Measurements from ENCODE around the gene CAV2. TPM values are rescaled to one million over a fixed set of nuclear protein-coding genes. Genes with fewer than 3 reads are reported as not detected.

Gene CAV2
- total and polyA plus RNA-seq, 9 of the 15 experiments (the other 6 are each of a cell fraction or from before 2014, with no cell fraction given), result 16.1 to 137 (median 38.3) TPM

- TF ChIP-seq MEF2D (tag; conservative IDR thresholded peaks at IDR 0.05; ENCODE audit: low read depth), result no peak
Measured at GRCh38 chr7:116455009-116455408, 44.5 kb upstream of the CAV2 start (continued).

GRCh38 chr7:116455499-116455898, 44.0 kb upstream of the CAV2 start:
- H3K4me1 ChIP-seq (replicated peaks in 1 of 2; ENCODE audit: control insufficient read depth in 2 of 2, insufficient read depth in 2 of 2, low read length in 2 of 2), result no peaks in the 10 kb centered on the region
- no peak overlapping the region for H2AFZ ChIP-seq (ENCODE audit: low read depth, low read length)
- BruUV-seq (replicated peaks), result no TSS peak
- TF ChIP-seq ZBTB9 (CRISPR knock-in tag; IDR thresholded peaks at IDR 0.05) (no peak), RBM17 (IDR thresholded peaks at IDR 0.05; ENCODE audit: borderline replicate concordance, low read depth, low read length) (no peak), BRF1 (IDR thresholded peaks at IDR 0.05; ENCODE audit: borderline replicate concordance, extremely low read depth, insufficient read length) (no peak), LCOR (CRISPR knock-in tag; IDR thresholded peaks at IDR 0.05) (no peak), ZNF3 (CRISPR knock-in tag; IDR thresholded peaks at IDR 0.05) (no peak), ZNF41 (CRISPR knock-in tag; conservative IDR thresholded peaks at IDR 0.05) (no peak), NR2F6 (CRISPR knock-in tag; IDR thresholded peaks at IDR 0.05) (no peak), ZNF507 (tag; conservative IDR thresholded peaks at IDR 0.05) (no peak), JUNB (CRISPR knock-in tag; conservative IDR thresholded peaks at IDR 0.05) (no peak), ZNF785 (CRISPR knock-in tag; IDR thresholded peaks at IDR 0.05) (no peak), TSHZ1 (CRISPR knock-in tag; IDR thresholded peaks at IDR 0.05) (no peak), SOX6 (IDR thresholded peaks at IDR 0.05) (no peak), CBFA2T2 (conservative IDR thresholded peaks at IDR 0.05) (no peak), PHF8 (IDR thresholded peaks at IDR 0.05; ENCODE audit: borderline replicate concordance, low read length) (no peak), CGGBP1 (CRISPR knock-in tag; IDR thresholded peaks at IDR 0.05) (no peak)
- H3K4me2 ChIP-seq (ENCODE audit: insufficient read depth, low read length), result no peak overlapping the region
- H3K79me2 ChIP-seq (ENCODE audit: control insufficient read depth, insufficient read depth, low read length), result no peaks in the 10 kb centered on the region
- no peak for ATAC-seq
- no peaks in the 10 kb centered on the region for H3K9me1 ChIP-seq (ENCODE audit: control insufficient read depth, insufficient read depth, low read length)
- H3K27ac ChIP-seq (ENCODE audit: extremely low read depth, low read depth, low read length), result no peak overlapping the region
- no peak overlapping the region for H3K4me3 ChIP-seq
- WGBS (ENCODE audit: insufficient coverage, low coverage, missing lambda C conversion rate), result 23% methylated on average over 1 of the region's 1 CpG
- in situ Hi-C loops (cut with MboI) (no loop called here), intact Hi-C loops (cut with micrococcal nuclease) (no loop called here)
- no peaks in the 10 kb centered on the region for H3K9me3 ChIP-seq (replicated peaks; ENCODE audit: control insufficient read depth, insufficient read depth, low read depth, low read length)
- ChIA-PET CTCF (ENCODE audit: low intra/inter-chr PET ratio) (no interaction called here), POLR2A (interaction anchor here (0.7 kb wide), 1 partner anchor 70 kb away, joined by 5 read pairs; no protein-coding TSS in a partner anchor)
- H4K20me1 ChIP-seq (replicated peaks; ENCODE audit: control insufficient read depth, insufficient read depth, low read length), result no peaks in the 10 kb centered on the region
- H3K27me3 ChIP-seq (ENCODE audit: control insufficient read depth in 2 of 2, insufficient read depth in 2 of 2, low read length in 2 of 2), result no peaks in the 10 kb centered on the region
- H3K36me3 ChIP-seq (ENCODE audit: control insufficient read depth, insufficient read depth, low read length), result no peaks in the 10 kb centered on the region
- DNase-seq (ENCODE audit: extremely low read depth in 1 of 4, low spot score in 3 of 4), result no peak
- no peak for FAIRE-seq
- no peak overlapping the region for H3K9ac ChIP-seq (ENCODE audit: insufficient read depth in 1 of 2, low read depth in 2 of 2, low read length in 2 of 2)

All from K562 (cell line).